ENCODE measurements around the gene OVOL1.
"Not testable (repeated sequence)": the region's sequence is repeated elsewhere in the genome, so short reads cannot be mapped to it uniquely, and the experiment has no call there.

Gene OVOL1

DNA sequence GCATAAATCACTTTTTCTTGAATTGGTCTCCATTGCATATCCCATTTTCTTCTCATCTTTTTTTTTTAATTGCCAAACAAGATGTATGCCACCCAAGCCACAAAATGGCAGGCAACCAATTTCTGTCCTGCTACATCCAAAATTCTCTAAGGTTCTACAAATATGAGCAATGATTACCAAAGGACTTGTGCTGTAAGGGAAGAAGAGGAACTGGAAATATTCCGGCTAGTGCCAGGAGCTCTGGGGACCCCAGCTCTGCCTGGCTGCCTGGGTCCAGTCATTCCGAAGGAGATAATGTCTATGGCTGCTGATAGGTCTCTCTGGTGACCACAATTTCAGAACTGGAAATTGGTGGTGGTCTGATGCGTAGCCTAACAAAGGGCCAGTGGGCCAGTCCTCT is 29.8 kb downstream of the OVOL1 start:
- no peak for DNase-seq (ENCODE audit: low spot score)

DNA sequence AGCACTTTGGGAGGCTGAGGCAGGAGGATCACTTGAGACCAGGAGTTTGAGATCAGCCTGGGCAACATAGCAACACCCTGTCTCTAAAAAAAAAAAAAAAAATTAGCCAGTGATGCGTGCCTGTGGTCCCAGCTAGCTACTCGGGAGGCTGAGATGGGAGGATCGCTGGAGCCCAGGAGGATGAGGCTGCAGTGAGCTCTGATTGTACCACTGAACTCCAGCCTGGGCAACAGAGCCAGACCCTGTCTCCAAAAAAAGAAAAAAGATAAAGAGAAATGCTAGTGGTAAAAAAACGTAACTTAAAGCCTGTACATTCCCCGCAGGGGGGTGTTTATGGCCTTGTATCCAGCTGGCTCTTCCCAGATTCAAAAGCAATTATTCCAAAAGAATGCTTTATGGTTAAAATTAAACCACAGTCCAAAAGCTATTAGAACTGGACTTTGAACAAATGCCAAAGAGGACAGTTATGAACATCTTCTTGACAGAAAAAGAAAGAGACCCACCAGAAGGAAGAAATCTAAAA is 30.5 kb downstream of the OVOL1 start:
- DNase-seq (ENCODE audit: low spot score), result no peak

DNA sequence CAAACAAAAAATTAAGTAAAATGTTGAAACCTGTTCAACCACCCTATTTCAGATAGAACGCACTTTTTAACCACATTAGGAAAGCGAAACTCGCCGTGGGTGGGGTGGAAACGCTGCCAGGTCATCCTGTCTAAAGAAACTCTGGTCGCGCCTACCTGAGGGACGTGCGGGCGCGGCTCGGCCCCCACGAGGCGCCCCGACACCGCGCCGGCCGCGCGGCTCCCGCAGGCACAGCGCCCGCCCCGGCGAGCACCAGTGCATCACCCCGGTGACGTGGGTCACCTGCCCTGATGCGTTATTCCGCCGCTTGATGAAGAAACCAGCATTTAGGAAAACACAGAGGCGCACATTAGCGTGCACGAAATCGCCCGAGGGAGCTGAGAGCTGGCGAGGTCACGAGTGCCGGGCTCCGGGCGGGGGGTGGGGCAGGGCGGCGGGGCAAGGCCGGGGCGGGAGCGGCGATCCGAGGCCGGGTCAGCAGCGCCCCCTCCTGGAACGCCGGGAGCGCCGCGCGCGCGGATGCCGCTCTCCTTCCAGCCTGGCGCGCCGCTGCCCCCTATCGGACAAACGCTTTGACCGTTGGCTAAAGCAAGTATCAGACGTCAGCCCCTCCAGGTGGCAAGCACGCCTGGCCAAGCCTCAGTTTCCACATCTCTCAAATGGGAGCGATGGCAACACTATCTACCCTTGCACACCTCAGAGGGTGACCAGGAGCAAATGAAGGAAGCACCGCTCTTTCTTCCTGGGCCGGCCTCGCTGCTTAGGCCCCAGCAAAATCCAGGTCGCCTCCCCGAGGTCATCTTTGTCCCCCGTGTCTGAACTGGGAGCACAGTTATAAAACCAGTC is 31.2 kb downstream of the OVOL1 start:
- DNase-seq (ENCODE audit: low spot score), result peak; percentile 78

DNA sequence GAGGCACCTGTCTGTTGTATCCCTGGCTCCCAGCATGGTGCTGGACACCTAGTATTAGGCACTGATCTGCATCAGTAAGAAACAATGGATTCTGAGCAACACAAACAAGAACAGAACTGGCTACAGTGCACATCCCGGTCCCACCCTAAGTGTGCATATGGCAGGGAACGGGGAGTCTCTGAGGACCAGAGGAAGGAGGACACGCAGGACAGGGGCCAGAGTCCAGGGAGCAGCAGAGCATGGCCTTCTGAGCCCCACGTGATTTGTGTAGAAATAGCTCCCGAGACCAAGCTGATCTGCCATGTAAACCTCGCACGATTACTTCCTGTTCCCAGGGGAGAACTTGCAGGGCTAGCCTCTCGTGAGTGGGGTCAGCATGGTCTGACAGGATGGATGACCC is 34.2 kb downstream of the OVOL1 start:
- no peak for DNase-seq (ENCODE audit: low spot score)

- DNase-seq (ENCODE audit: low spot score), result no peak
Measured at GRCh38 chr11:65822776-65823528, 36.1 kb downstream of the OVOL1 start.

- no peak for DNase-seq (ENCODE audit: low spot score)
Measured at GRCh38 chr11:65826984-65827735, 40.3 kb downstream of the OVOL1 start.

DNA sequence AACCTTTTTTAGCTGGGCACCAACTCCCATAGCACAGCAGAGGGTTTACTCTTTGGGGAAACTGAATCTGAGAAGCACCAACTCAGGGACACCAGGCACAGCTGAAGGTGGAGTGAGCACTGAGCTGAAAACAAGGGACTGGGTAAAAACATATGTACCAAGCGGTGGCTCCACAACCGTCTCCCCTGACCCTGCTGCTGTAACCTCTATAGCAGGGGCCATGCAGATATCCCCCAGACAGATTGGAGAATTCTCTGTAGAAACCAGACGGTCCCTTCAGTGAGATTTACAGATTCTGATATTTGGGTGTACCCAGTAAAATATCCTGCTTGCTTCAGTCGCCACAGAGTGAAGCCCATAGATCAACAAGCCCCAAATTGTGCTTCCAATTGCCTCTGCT is 42.6 kb downstream of the OVOL1 start:
- DNase-seq (ENCODE audit: low spot score), result no peak

- not testable (repeated sequence) for DNase-seq (ENCODE audit: low spot score)
Measured at GRCh38 chr11:65832231-65832630, 45.4 kb downstream of the OVOL1 start.

- peak; percentile 97 for DNase-seq (ENCODE audit: low spot score)
Measured at GRCh38 chr11:65833297-65834030, 46.6 kb downstream of the OVOL1 start, which contains the start of gene SNX32. Gene SNX32, plus strand, starts transcription at chr11:65833963. Its CDS starts 103 bp downstream, at chr11:65834066.

GRCh38 chr11:65834202-65834601 is 47.3 kb downstream of the OVOL1 start:
- no peak for DNase-seq (ENCODE audit: low spot score)

GRCh38 chr11:65842144-65842543 is 55.3 kb downstream of the OVOL1 start:
- no peak for DNase-seq (ENCODE audit: low spot score)

DNA sequence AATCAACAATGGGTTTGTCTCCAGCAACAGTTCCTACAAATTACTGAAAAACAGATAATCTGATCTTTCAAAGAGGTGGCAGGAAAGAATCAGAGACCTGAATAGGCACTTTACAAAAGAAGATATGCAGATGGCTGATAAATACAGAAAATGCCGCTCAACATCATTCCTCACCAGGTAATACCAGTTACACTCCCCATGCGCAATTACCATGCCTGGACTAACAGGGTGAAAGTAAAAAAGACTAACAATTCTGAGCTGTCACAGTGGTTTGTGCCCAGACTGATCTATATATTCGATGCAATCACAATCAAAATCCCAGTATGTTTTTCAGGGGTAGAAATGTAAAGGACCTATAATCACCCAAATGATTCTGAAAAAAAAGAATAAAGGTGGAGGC is 56.9 kb downstream of the OVOL1 start:
- no peak for DNase-seq (ENCODE audit: low spot score)

DNA sequence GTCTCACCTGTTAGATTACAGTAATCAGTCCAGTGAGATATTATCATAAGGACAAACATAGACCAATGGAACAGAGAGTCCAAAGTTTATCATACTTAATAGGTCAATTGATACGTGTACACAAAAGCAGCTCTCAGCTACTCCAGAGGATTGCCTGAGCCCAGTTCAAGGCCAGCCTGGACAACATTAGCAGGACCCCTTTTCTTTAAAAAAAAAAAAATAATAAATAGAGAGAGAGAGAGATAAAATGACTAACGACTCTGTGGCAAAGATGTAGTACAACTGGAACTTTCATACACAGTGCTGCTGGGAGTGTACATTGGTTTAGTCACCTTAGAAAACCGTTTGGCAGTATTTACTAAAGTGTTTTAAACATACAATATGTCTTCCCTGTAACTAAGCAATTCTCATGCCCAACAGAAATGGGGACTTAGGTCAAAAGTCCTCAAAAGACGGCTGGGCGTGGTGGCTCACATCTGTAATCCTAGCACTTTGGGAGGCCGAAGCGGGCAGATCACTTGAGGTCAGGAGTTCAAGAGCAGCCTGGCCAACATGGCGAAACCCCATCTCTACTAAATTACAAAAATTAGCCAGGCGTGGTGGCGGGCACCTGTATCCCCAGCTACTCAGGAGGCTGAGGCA is 57.5 kb downstream of the OVOL1 start:
- DNase-seq (ENCODE audit: low spot score), result no peak
